H1 (cell line): ENCODE measurements around the gene PBX2. TPM values are rescaled to one million over a fixed set of nuclear protein-coding genes. Genes with fewer than 3 reads are reported as not detected.

Experiments
- ZNF274 ChIP-seq: IDR thresholded peaks from 2 replicates; pipeline ENCODE4 v1.7.0; 2012; ENCODE audit warnings: low read length, borderline replicate concordance; ENCODE audit errors: extremely low read depth
- polyA plus RNA-seq, 7 experiments: library from polyadenylated mRNA; depleted of rRNA in 3 of 7; stranded (reverse) in 5 of 7; unstranded in 2 of 7; fragments of >200 nt in 5 of 7; fragments of 200-250 nt in 2 of 7; gene quantifications; 1 replicate in 5 of 7; 2 replicates in 1 of 7; 4 replicates in 1 of 7; pipeline versions ENCODE4 v1.2.1 to v1.2.3, GENCODE V29; 2011 to 2013; ENCODE audit warnings: missing spikeins in 2 of 7, mixed read lengths in 2 of 7
- total RNA-seq: library from RNA; stranded (reverse); fragmentation: NEBNext Ultra II Directional; extraction: Animal tissue kit (Norgen Biotek cat#: 25700); gene quantifications from 2 replicates; pipeline ENCODE4 v1.2.1, GENCODE V29; 2021

PBX2 gene
- total and polyA plus RNA-seq, 2 of the 8 experiments (the other 6 are each of a cell fraction or from before 2014, with no cell fraction given): 102 to 130 TPM

GRCh38 chr6:32204268-32204715, 14.3 kb upstream of the PBX2 start (continued):
- TF ChIP-seq ZNF274: no peak
